Cardiac muscle cell (in vitro differentiated cells and primary cell): ENCODE results near the gene KDM4B. TPM values are rescaled to one million over a fixed set of nuclear protein-coding genes. Genes with fewer than 3 reads are reported as not detected.

Experiments
- DNase-seq, 2 donors: peaks; one replicate each; pipeline versions ENCODE4 v3.0.0 to v3.0.0-alpha.2; 2010 to 2017; ENCODE audit warnings: low read depth in 1 of 2, low spot score in 1 of 2
- H3K27ac ChIP-seq: fragments of 200-600 bp; sonication (generic); 2 replicates; pipeline ENCODE4 v1.5.1; 2016
- H3K27me3 ChIP-seq: fragments of 200-600 bp; sonication (generic); 2 replicates; pipeline ENCODE4 v1.6.0; 2016; ENCODE audit warnings: control low read depth
- H3K36me3 ChIP-seq: fragments of 200-600 bp; sonication (generic); 2 replicates; pipeline ENCODE4 v1.5.1; 2016; ENCODE audit warnings: control low read depth
- H3K4me1 ChIP-seq: fragments of 200-600 bp; sonication (generic); 2 replicates; pipeline ENCODE4 v1.8.1; 2017; ENCODE audit warnings: low read depth, mild to moderate bottlenecking, mixed run types
- H3K4me3 ChIP-seq: fragments of 200-600 bp; sonication (generic); 2 replicates; pipeline ENCODE4 v1.5.1; 2016; ENCODE audit warnings: mild to moderate bottlenecking
- H3K9me3 ChIP-seq: fragments of 200-600 bp; sonication (generic); 2 replicates; pipeline ENCODE4 v1.5.1; 2017; ENCODE audit warnings: low read depth, mild to moderate bottlenecking, control low read depth
- CTCF ChIP-seq: IDR thresholded peaks from 2 replicates; pipeline ENCODE4 v1.5.1; 2012; ENCODE audit warnings: low read depth, mild to moderate bottlenecking, low read length
- polyA plus RNA-seq: library from polyadenylated mRNA; unstranded; fragments of >200 nt; fragmentation: Nextera tagmentation; extraction: Ambion mirVana; gene quantifications from 2 replicates; pipeline ENCODE4 v1.2.1, GENCODE V29; 2016
- total RNA-seq: library from RNA; depleted of rRNA; stranded (reverse); fragments of >200 nt; gene quantifications from 2 replicates; pipeline ENCODE4 v1.2.3, GENCODE V29; 2016

KDM4B gene
- total and polyA plus RNA-seq, 2 experiments from 2014 or later, result 74.6 to 90.6 TPM

- DNase-seq, result no peak
- TF ChIP-seq CTCF, result no peak
- Histone ChIP-seq H3K9me3 (no peaks in the 10 kb centered on the region), H3K27me3 (no peaks in the 10 kb centered on the region), H3K4me1 (peaks cover 51% of the 10 kb centered on the region), H3K36me3 (peaks cover 11% of the 10 kb centered on the region), H3K4me3 (no peak overlapping the region), H3K27ac (peak overlapping the region; percentile 99)
These were observed 147.4 kb downstream of the KDM4B start for GRCh38 chr19:5116292-5116691.

- no peaks in the 10 kb centered on the region for H3K9me3 ChIP-seq
These were observed 148.5 kb downstream of the KDM4B start for GRCh38 chr19:5117421-5117820.

GRCh38 chr19:5118026-5118425, 149.1 kb downstream of the KDM4B start:
- peaks cover 5% of the 10 kb centered on the region for H3K36me3 ChIP-seq

More at GRCh38 chr19:5117421-5117820, 148.5 kb downstream of the KDM4B start:
- peaks cover 59% of the 10 kb centered on the region for H3K4me1 ChIP-seq
- no peaks in the 10 kb centered on the region for H3K27me3 ChIP-seq
- no peak overlapping the region for H3K4me3 ChIP-seq
- DNase-seq, result no peak
- TF ChIP-seq CTCF, result no peak
- H3K27ac ChIP-seq, result peak overlapping the region; percentile 99
- peaks cover 4% of the 10 kb centered on the region for H3K36me3 ChIP-seq

GRCh38 chr19:5119297-5119998, 150.5 kb downstream of the KDM4B start:
- no peak for DNase-seq
- no peak for TF ChIP-seq CTCF
- Histone ChIP-seq H3K4me3 (no peak overlapping the region), H3K27me3 (no peaks in the 10 kb centered on the region), H3K27ac (no peak overlapping the region), H3K36me3 (peaks cover 8% of the 10 kb centered on the region), H3K4me1 (peaks cover 53% of the 10 kb centered on the region), H3K9me3 (no peaks in the 10 kb centered on the region)

More at GRCh38 chr19:5118026-5118425, 149.1 kb downstream of the KDM4B start:
- H3K9me3 ChIP-seq, result no peaks in the 10 kb centered on the region
- peak overlapping the region; percentile 33 for H3K27ac ChIP-seq
- no peaks in the 10 kb centered on the region for H3K27me3 ChIP-seq
- DNase-seq, result no peak
- no peak overlapping the region for H3K4me3 ChIP-seq
- TF ChIP-seq CTCF, result no peak
- H3K4me1 ChIP-seq, result peaks cover 53% of the 10 kb centered on the region

- Histone ChIP-seq H3K4me1 (peaks cover 51% of the 10 kb centered on the region), H3K4me3 (no peak overlapping the region), H3K36me3 (peaks cover 8% of the 10 kb centered on the region), H3K27me3 (no peaks in the 10 kb centered on the region), H3K9me3 (no peaks in the 10 kb centered on the region), H3K27ac (peak overlapping the region; percentile 77)
- no peak for DNase-seq
- TF ChIP-seq CTCF, result no peak
These were observed 151.4 kb downstream of the KDM4B start for GRCh38 chr19:5120321-5120720.
